Measurements from ENCODE around the gene MUC21.
"Not testable (repeated sequence)": the region's sequence is repeated elsewhere in the genome, so short reads cannot be mapped to it uniquely, and the experiment has no call there.

Gene MUC21

GRCh38 chr6:30969171-30969570 lies 14.3 kb upstream of the MUC21 start:
- DNase-seq (ENCODE audit: low read depth): not testable (repeated sequence)

GRCh38 chr6:30970946-30971345 lies 12.6 kb upstream of the MUC21 start:
- DNase-seq (ENCODE audit: low read depth): no peak

- no peak for DNase-seq (ENCODE audit: low read depth)
Observed at GRCh38 chr6:30972816-30973215, 10.7 kb upstream of the MUC21 start.

- no peak for DNase-seq (ENCODE audit: low read depth)
Observed at GRCh38 chr6:30974490-30975252, 8.8 kb upstream of the MUC21 start.

- no peak for DNase-seq (ENCODE audit: low read depth)
Observed at GRCh38 chr6:30979141-30979540, 4.4 kb upstream of the MUC21 start.

DNA sequence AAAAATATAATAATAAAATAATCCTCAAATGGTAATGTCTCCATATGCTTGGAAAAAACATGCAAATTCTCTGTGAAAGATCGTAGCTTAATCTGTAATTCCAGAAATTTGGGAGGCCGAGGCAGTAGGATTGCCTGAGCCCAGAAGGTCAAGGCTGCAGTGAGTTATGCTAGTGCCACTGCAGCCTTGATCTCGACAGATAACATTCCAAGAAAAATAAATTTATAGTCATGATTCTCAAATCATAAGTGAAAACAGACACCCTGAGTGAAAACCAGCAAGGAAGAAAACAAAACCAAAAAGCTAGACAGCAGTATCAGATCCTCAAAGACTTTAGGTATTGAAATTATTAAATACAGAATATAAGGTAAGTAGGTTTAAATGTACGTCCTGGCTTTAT lies 3.8 kb upstream of the MUC21 start:
- no peak for DNase-seq (ENCODE audit: low read depth)

DNA sequence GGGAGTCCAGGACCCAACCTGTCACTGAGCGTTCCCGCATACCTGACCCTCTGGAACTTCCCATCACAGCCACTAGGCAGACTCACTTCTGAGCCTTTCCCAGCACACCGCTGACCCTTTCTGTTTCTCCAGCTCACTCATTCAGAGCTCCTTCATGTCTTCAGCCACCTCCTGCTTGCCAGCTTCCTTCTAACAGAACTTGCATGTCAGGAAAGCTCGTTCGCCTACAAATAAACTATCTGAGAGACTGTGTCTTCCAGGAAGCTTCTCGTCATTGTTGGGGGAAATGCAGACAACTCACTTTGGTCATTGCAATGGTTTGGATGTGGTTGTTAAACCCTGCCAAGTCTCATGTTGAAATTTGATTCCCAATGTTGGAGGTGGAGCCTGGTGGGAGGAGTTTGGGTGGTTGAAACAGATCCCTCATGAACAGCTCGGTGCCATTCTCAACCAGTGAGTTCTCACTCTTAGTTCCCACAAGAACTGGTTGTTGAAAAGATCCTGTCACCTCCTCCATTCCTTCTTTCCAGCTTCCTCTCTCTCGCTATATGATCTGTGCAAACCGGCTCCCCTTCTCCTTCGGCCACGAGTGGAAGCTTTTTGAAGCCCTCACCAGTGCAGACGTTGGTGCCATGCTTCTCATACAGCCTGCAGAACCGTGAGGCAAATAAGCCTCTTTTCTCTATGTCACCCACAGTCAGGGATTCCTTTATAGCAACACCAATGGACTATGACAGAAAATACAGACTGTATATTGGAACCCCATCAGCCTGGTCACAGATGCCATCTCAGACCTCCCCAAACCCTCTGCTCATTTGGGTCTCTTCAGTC lies 1.4 kb upstream of the MUC21 start:
- peak; percentile 60 for DNase-seq (ENCODE audit: low read depth)

GRCh38 chr6:30985490-30985889 lies 2.0 kb downstream of the MUC21 start:
- no peak for DNase-seq (ENCODE audit: low read depth)

GRCh38 chr6:30987304-30987703 lies 3.8 kb downstream of the MUC21 start:
- DNase-seq (ENCODE audit: low read depth): no peak

GRCh38 chr6:30988209-30988825 lies 4.8 kb downstream of the MUC21 start:
- DNase-seq (ENCODE audit: low read depth): no peak

GRCh38 chr6:30990422-30991086 lies 7.0 kb downstream of the MUC21 start:
- DNase-seq (ENCODE audit: low read depth): no peak

DNA sequence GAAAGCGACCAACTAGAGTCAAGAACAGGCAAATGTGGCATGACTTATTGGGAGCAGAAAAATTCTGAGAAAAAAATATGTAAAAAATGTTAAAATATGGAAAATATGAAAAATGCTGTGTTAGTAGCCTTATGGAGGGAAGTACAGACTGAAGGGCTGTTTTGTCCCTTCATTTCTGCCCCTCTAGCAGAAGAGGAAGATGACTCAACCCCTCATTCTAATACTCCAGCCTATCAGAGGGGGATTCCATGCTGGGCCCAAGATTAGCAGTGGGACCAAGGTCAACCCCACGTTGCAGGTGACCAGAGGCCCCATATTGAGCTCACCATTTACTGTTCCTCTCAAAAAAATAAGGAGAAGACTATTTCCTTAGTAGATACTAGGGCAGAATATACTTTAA lies 8.4 kb downstream of the MUC21 start:
- no peak for DNase-seq (ENCODE audit: low read depth)

DNA sequence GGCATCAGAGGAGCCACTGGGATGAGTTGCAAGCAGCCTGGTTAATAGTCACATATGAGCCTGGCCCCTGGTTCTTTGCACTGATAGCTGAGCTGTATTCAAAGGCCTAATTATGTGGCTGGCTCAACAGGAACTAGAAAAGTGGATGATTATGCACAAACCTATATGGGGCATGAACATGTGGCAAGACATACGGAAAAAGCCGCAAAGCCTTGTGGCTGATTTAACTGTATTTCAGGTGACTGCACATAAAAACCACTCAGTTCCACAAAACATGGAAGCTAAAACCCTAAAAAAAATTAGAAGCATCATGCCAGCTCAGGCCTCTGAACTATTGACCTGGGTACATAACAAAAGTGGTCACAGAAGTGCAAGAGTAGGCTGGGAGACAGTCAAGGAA lies 13.8 kb downstream of the MUC21 start:
- DNase-seq (ENCODE audit: low read depth): no peak

GRCh38 chr6:30998785-30999184 lies 15.3 kb downstream of the MUC21 start:
- DNase-seq (ENCODE audit: low read depth): peak; percentile 48

GRCh38 chr6:31000067-31000860 lies 16.7 kb downstream of the MUC21 start:
- not testable (repeated sequence) for DNase-seq (ENCODE audit: low read depth)

DNA sequence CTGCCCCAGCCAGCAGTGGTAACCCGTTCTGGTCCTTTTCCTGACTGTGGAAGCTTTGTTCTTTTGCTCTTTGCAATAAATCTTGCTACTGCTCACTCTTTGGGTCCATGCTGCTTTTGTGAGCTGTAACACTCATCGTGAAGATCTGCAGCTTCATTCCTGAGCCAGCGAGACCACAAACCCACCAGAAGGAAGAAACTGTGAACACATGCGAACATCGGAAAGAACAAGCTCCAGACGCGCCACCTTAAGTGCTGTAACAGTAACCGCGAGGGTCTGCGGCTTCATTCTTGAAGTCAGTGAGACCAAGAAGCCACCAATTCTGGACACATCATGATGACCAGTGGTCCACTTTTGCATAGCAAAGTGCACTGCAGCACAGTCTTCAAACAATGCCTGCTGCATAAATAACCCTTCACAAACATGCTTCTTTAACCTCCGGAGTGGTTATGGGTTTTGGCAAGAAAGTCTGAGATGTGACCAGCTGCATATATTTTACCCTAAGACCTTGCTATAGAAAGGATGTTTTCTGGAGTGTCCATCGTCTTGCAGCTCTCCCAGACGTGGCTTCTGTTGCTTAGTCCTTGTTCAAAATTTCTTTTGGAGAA lies 17.9 kb downstream of the MUC21 start:
- DNase-seq (ENCODE audit: low read depth): no peak

- DNase-seq (ENCODE audit: low read depth): no peak
Observed at GRCh38 chr6:31002471-31002870, 19.0 kb downstream of the MUC21 start.

DNA sequence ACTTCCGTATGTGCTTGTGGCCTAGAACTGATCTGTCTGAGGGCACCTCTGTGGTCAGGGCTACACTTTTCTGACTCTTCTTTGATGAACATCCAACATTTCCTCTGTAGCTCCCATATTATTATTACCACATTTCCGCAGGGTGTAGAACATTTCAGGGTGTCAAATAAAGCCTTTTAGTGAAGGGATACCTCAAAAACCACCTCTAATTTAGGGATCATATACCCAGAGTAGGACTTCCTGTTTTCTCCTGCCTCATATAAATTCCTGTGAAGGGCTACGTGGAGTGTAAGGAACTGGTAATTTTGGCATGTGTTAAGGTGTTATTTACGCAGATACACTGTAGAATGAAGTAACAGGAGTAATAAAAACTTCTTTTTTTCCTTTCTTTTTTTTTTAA lies 21.3 kb downstream of the MUC21 start:
- no peak for DNase-seq (ENCODE audit: low read depth)

DNA sequence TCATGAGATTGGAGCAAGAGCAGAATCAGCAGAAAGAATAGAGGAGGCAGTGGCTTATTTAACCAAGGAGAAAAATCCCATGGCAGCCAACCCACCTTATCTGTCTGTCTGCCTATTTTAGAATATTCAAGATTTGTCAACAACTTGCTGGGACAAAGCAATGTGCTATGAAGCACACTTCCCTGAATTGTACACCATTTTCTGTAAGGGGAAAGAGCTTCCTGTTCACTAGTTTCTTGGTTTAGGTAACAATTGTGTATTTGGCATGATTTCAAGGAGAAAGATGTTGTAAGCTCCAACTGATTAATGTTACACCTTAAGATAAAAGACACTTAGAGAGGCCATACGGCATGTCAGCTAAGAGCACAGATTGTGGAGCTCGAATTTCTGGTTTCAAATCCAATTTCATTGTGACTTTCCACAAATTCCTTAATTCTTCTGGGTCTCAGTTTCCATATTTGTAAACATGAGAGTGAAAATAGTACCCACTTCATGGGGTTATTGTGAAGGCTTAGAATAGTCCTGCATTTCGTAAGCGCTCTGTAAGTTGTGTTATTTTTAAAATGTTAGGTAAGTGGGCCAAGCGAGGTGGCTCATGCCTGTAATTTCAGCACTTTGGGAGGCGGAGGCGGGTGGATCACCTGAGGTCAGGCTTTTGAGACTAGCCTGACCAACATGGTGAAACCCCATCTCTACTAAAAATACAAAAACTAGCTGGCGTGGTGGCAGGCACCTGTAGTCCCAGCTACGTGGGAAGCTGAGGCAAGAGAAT lies 21.9 kb downstream of the MUC21 start:
- DNase-seq (ENCODE audit: low read depth): no peak

DNA sequence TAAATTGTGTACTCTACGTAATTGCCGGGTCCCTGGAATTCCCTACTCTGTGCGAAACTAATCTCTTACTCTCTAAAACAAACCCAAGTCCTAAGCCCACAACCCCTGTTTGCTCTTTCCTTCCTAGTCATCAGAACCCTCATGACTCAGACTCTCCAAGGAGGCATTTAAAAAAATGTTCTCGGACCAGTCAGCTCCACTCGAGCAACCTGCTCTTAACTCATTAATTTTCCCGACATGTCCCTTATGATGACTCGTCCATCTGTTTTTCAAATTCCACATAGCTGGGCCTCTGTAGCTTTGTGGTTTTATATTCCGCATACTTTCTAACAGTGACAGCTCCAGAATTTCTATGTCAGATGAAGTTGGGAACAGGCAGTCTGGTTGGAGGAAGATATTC lies 24.2 kb downstream of the MUC21 start:
- DNase-seq (ENCODE audit: low read depth): no peak

Measured in fibroblast of gingiva (primary cell).